GM12878 (cell line): ENCODE results near the gene GPR31. TPM values are rescaled to one million over a fixed set of nuclear protein-coding genes. Genes with fewer than 3 reads are reported as not detected.

Experiments
- ATAC-seq: fragments of 200-7000 bp; cut with Tn5 transposase; 3 replicates; pipeline ENCODE4 v1.9.1; 2020; ENCODE audit warnings: mild to moderate bottlenecking, moderate library complexity
- BruUV-seq: library from RNA; stranded (reverse); fragments of 400-500 nt; replicated peaks from 2 replicates; lab custom pipeline; 2021; lab: Mats Ljungman, UMichigan
- CTCF ChIA-PET: fragments of 300-600 bp; sonication (Branson Sonifier 250); formaldehyde crosslinking; extraction: SDS; loops from one replicate; lab custom pipeline; 2021; ENCODE audit warnings: inconsistent platforms; lab: Yijun Ruan, JAX
- POLR2A ChIA-PET: fragments of 350-600 bp; formaldehyde crosslinking; extraction: SDS; loops from one replicate; lab custom pipeline; 2021; ENCODE audit warnings: inconsistent platforms; lab: Charles Lee
- RAD21 ChIA-PET: fragments of 300-600 bp; sonication (Branson Sonifier 250); formaldehyde crosslinking; loops from one replicate; lab custom pipeline; 2023; ENCODE audit warnings: antibody characterized with exemption; ENCODE audit not compliant: unreplicated experiment; lab: Charles Lee
- SMC1A ChIA-PET: fragments of 300-600 bp; sonication (Branson Sonifier 250); formaldehyde crosslinking; loops from one replicate; lab custom pipeline; 2023; ENCODE audit not compliant: unreplicated experiment, uncharacterized antibody; lab: Charles Lee
- DNase-seq: peaks from one replicate; pipeline ENCODE4 v3.0.0-alpha.2; 2011; ENCODE audit warnings: low read depth, low spot score
- FAIRE-seq: peaks from 3 replicates; lab custom pipeline; 2011; peaks lifted over from hg19 to GRCh38; lab: Jason Lieb, UNC
- H2AFZ ChIP-seq: 2 replicates; pipeline ENCODE4 v1.6.0; 2011; ENCODE audit warnings: low read depth, low read length, control low read depth; ENCODE audit not compliant: control insufficient read depth
- H3K27ac ChIP-seq: 2 replicates; pipeline ENCODE4 v1.5.1; 2011; ENCODE audit warnings: control low read depth; ENCODE audit not compliant: control insufficient read depth, insufficient read depth
- H3K27me3 ChIP-seq, 2 experiments: replicated peaks in 1 of 2; 2 replicates each; pipeline versions ENCODE4 v1.6.0 to v1.6.1; 2011; ENCODE audit warnings: low read length in 1 of 2; ENCODE audit not compliant: control insufficient read depth in 2 of 2, insufficient read depth in 2 of 2
- H3K36me3 ChIP-seq, 2 experiments: 2 replicates each; pipeline ENCODE4 v1.5.1; 2011; ENCODE audit warnings: low read length in 1 of 2; ENCODE audit not compliant: control insufficient read depth in 2 of 2, insufficient read depth in 2 of 2
- H3K4me1 ChIP-seq: 2 replicates; pipeline ENCODE4 v1.6.1; 2011; ENCODE audit warnings: mild to moderate bottlenecking, low read length, moderate library complexity, mixed read lengths; ENCODE audit not compliant: control insufficient read depth, insufficient read depth
- H3K4me2 ChIP-seq: 2 replicates; pipeline ENCODE4 v1.6.0; 2011; ENCODE audit warnings: control low read depth; ENCODE audit not compliant: control insufficient read depth, insufficient read depth
- H3K4me3 ChIP-seq: fragments of 200-600 bp; sonication (generic); 2 replicates; pipeline ENCODE4 v1.5.1; 2016
- H3K79me2 ChIP-seq: 2 replicates; pipeline ENCODE4 v1.6.0; 2011; ENCODE audit warnings: low read length; ENCODE audit not compliant: control insufficient read depth, insufficient read depth
- H3K9ac ChIP-seq: 2 replicates; pipeline ENCODE4 v1.8.0; 2011; ENCODE audit warnings: low read length, control low read depth, mixed read lengths; ENCODE audit not compliant: control insufficient read depth, insufficient read depth
- H3K9me3 ChIP-seq: replicated peaks from 3 replicates; pipeline ENCODE4 v1.5.1; 2011; ENCODE audit warnings: mild to moderate bottlenecking, low read length; ENCODE audit not compliant: control insufficient read depth, insufficient read depth
- H4K20me1 ChIP-seq: 2 replicates; pipeline ENCODE4 v1.6.0; 2011; ENCODE audit not compliant: control insufficient read depth, insufficient read depth
- GATAD2B ChIP-seq: fragments of 450-650 bp; conservative IDR thresholded peaks from 2 replicates; pipeline ENCODE4 v1.6.1; 2017; ENCODE audit warnings: low read depth, mild to moderate bottlenecking, moderate library complexity
- IKZF1 ChIP-seq: fragments of 450-650 bp; conservative IDR thresholded peaks from 2 replicates; pipeline ENCODE4 v1.6.1; 2017; ENCODE audit warnings: antibody characterized with exemption, mild to moderate bottlenecking
- LARP7 ChIP-seq: fragments of 450-650 bp; IDR thresholded peaks from 2 replicates; pipeline ENCODE4 v1.6.1; 2017; ENCODE audit warnings: mild to moderate bottlenecking
- MYC ChIP-seq: IDR thresholded peaks from 2 replicates; pipeline ENCODE4 v1.6.1; 2011; ENCODE audit warnings: mild to moderate bottlenecking, low read length, moderate library complexity, inconsistent platforms; ENCODE audit not compliant: insufficient read depth, insufficient replicate concordance, insufficient read length, severe bottlenecking
- POU2F2 ChIP-seq: IDR thresholded peaks from 3 replicates; pipeline ENCODE4 v1.6.1; 2011; ENCODE audit warnings: low read depth, mild to moderate bottlenecking, low read length, borderline replicate concordance
- ZNF384 ChIP-seq: IDR thresholded peaks from 2 replicates; pipeline ENCODE4 v1.6.1; 2012; ENCODE audit warnings: low read depth, mild to moderate bottlenecking, low read length, improper control_type of control experiment, borderline replicate concordance
- ZNF687 ChIP-seq: fragments of 450-650 bp; IDR thresholded peaks from 2 replicates; pipeline ENCODE4 v1.6.1; 2017; ENCODE audit warnings: mild to moderate bottlenecking, moderate library complexity
- WGBS: methylation state at CpG from one replicate; pipeline ENCODE4 v1.1.6; 2016; ENCODE audit warnings: low lambda C conversion rate; ENCODE audit not compliant: insufficient replicate concordance, insufficient coverage; ENCODE audit errors: missing lambda C conversion rate; 5-methylcytosine and 5-hydroxymethylcytosine counted together
- in situ Hi-C: fragments of 300-500 bp; cut with MboI; formaldehyde crosslinking; loops from 9 replicates; pipeline ENCODE4 v1.14.3; 2018; ENCODE audit warnings: mixed read lengths
- intact Hi-C: fragments of 100-400 bp; cut with micrococcal nuclease; formaldehyde crosslinking; loops from one replicate; pipeline ENCODE4 v1.14.2; 2022; ENCODE audit not compliant: unreplicated experiment
- polyA plus RNA-seq, 11 experiments: library from polyadenylated mRNA; depleted of rRNA in 4 of 11; unstranded in 6 of 11; stranded (reverse) in 5 of 11; fragments of >200 nt; fragmentation: Nextera tagmentation in 4 of 11; fragmentation: Illumina TruSeq in 1 of 11; extraction: Ambion mirVana in 4 of 11; extraction: Trizol in 1 of 11; gene quantifications; 1 replicate in 1 of 11; 2 replicates in 10 of 11; pipeline versions ENCODE4 v1.2.1 to v1.2.3, GENCODE V29; 2011 to 2016; ENCODE audit warnings: inconsistent platforms in 2 of 11, missing spikeins in 2 of 11, low read depth in 1 of 11
- total RNA-seq, 4 experiments: library from RNA; depleted of rRNA in 3 of 4; stranded (reverse); fragments of >200 nt in 3 of 4; fragmentation: Illumina TruSeq in 1 of 4; extraction: Trizol in 1 of 4; gene quantifications; 2 replicates each; pipeline versions ENCODE4 v1.2.1 to v1.2.3, GENCODE V29; 2013 to 2021
- TF ChIP-seq, protein P1 (sequence below): IDR thresholded peaks from 2 replicates; pipeline ENCODE4 v1.6.1; 2011; ENCODE audit warnings: borderline replicate concordance, low read depth, mild to moderate bottlenecking, moderate library complexity, low read length; ENCODE audit not compliant: insufficient read depth, poor library complexity, severe bottlenecking

Gene GPR31
- total and polyA plus RNA-seq, 10 of the 15 experiments (the other 5 are each of a cell fraction or from before 2014, with no cell fraction given): not detected

GRCh38 chr6:167129159-167129558 lies 28.6 kb downstream of the GPR31 start (continued):
- TF ChIP-seq ZNF687: peak; percentile 14; the same call in 1 of the 2 replicates

GRCh38 chr6:167127785-167128531 lies 29.8 kb downstream of the GPR31 start:
- ATAC-seq (peak; percentile 44), DNase-seq (no peak), FAIRE-seq (no peak)
- no peak overlapping the region for H3K4me3 ChIP-seq
- peaks cover 5% of the 10 kb centered on the region; the same call in 2 of the 3 replicates for H3K9me3 ChIP-seq
- H3K27ac ChIP-seq: peak overlapping the region; percentile 21; the same call in 1 of the 2 replicates
- H3K4me2 ChIP-seq: no peak overlapping the region
- RAD21 ChIA-PET: interaction anchor here (0.9 to 5.7 kb wide), 9 partner anchors 12 to 171 kb away, joined by 3 to 84 read pairs (median 15); partner anchors contain the start of gene CEP43
- POLR2A ChIA-PET: interaction anchor here (0.8 to 14.7 kb wide), 8 partner anchors 8 to 85 kb away, joined by 3 to 279 read pairs (median 6); partner anchors contain the start of gene CCR6
- no peaks in the 10 kb centered on the region for H3K36me3 ChIP-seq
- 10% methylated on average over 14 of the region's 14 CpGs for WGBS
- no peak overlapping the region for H3K9ac ChIP-seq
- no peaks in the 10 kb centered on the region for H4K20me1 ChIP-seq
- no peak overlapping the region for H2AFZ ChIP-seq
- in situ Hi-C loops: loop anchor here (25.0 kb wide), 1 partner anchor 116 kb away; no protein-coding TSS in a partner anchor
- BruUV-seq: no TSS peak
- peaks cover 36% of the 10 kb centered on the region for H3K4me1 ChIP-seq
- H3K27me3 ChIP-seq: no peaks in the 10 kb centered on the region
- SMC1A ChIA-PET: interaction anchor here (0.7 to 21.7 kb wide), 16 partner anchors 7 to 354 kb away, joined by 3 to 542 read pairs (median 10); partner anchors contain the start of genes CCR6 and CEP43
- CTCF ChIA-PET: interaction anchor here (0.6 to 5.3 kb wide), 17 partner anchors 12 to 747 kb away, joined by 3 to 60 read pairs (median 5); partner anchors contain the start of gene CEP43
- H3K79me2 ChIP-seq: peaks cover 14% of the 10 kb centered on the region
- intact Hi-C loops: loop anchor here (2.0 to 10.0 kb wide), 2 partner anchors 49 to 173 kb away; partner anchors contain the start of gene RNASET2
- TF ChIP-seq IKZF1 (peak; percentile 63), POU2F2 (peak; percentile 71; the same call in 1 of the 3 replicates), ZNF687 (peak; percentile 75), LARP7 (peak; percentile 26; the same call in 1 of the 2 replicates), ZNF384 (no peak), MYC (no peak), GATAD2B (peak; percentile 37; the same call in 1 of the 2 replicates)
- TF ChIP-seq, protein P1, sequence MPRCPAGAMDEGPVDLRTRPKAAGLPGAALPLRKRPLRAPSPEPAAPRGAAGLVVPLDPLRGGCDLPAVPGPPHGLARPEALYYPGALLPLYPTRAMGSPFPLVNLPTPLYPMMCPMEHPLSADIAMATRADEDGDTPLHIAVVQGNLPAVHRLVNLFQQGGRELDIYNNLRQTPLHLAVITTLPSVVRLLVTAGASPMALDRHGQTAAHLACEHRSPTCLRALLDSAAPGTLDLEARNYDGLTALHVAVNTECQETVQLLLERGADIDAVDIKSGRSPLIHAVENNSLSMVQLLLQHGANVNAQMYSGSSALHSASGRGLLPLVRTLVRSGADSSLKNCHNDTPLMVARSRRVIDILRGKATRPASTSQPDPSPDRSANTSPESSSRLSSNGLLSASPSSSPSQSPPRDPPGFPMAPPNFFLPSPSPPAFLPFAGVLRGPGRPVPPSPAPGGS: no peak
